ENCODE measurements around the gene ZDHHC11B. TPM values are rescaled to one million over a fixed set of nuclear protein-coding genes. Genes with fewer than 3 reads are reported as not detected.

The ZDHHC11B gene
- total RNA-seq, 1 donor from 2014 or later: 0.64 TPM

- peaks cover 10 to 29% of the 10 kb centered on the region in 2 donors for H3K4me1 ChIP-seq
- intact Hi-C loops (cut with DNase I): loop anchor here (10.0 kb wide), 1 partner anchor 54 kb away; the partner anchor contains the start of gene CEP72
- no peaks in the 10 kb centered on the region for H3K27me3 ChIP-seq
- H3K27ac ChIP-seq: no peak overlapping the region
- no peak for DNase-seq (ENCODE audit: low spot score in 2 of 2)
- H3K9me3 ChIP-seq: no peaks in the 10 kb centered on the region
- no peak overlapping the region for H3K4me3 ChIP-seq
- peaks cover 7 to 23% of the 10 kb centered on the region in 2 donors for H3K36me3 ChIP-seq
- peak; percentile 32 to 62 (median 60) for TF ChIP-seq CTCF (IDR thresholded peaks at IDR 0.05)
Measured at GRCh38 chr5:669111-669841, 115.3 kb downstream of the ZDHHC11B start.

GRCh38 chr5:668283-668995 is 116.1 kb downstream of the ZDHHC11B start:
- intact Hi-C loops (cut with DNase I): loop anchor here (10.0 kb wide), 1 partner anchor 54 kb away; the partner anchor contains the start of gene CEP72
- Histone ChIP-seq H3K4me3 (no peak overlapping the region), H3K4me1 (peaks cover 10 to 20% of the 10 kb centered on the region in 2 donors), H3K27me3 (no peaks in the 10 kb centered on the region), H3K27ac (no peak overlapping the region), H3K9me3 (peaks cover 0 to under 1% of the 10 kb centered on the region in 2 donors), H3K36me3 (peaks cover 15 to 31% of the 10 kb centered on the region in 2 donors)
- TF ChIP-seq CTCF (IDR thresholded peaks at IDR 0.05): no peak
- no peak for DNase-seq (ENCODE audit: low spot score in 2 of 2)

GRCh38 chr5:666816-667498 is 117.6 kb downstream of the ZDHHC11B start:
- no peak for DNase-seq (ENCODE audit: low spot score in 2 of 2)
- intact Hi-C loops (cut with DNase I): loop anchor here (10.0 kb wide), 1 partner anchor 52 kb away; the partner anchor contains the start of gene CEP72
- Histone ChIP-seq H3K9me3 (peaks cover 0 to 2% of the 10 kb centered on the region in 2 donors), H3K4me1 (peaks cover 3 to 5% of the 10 kb centered on the region in 2 donors), H3K4me3 (no peak overlapping the region), H3K27ac (no peak overlapping the region), H3K36me3 (peaks cover 19 to 46% of the 10 kb centered on the region in 2 donors), H3K27me3 (no peaks in the 10 kb centered on the region)
- no peak for TF ChIP-seq CTCF (IDR thresholded peaks at IDR 0.05)

- peaks cover 19 to 54% of the 10 kb centered on the region in 2 donors for H3K36me3 ChIP-seq
- H3K27me3 ChIP-seq: no peaks in the 10 kb centered on the region
- no peak overlapping the region for H3K4me3 ChIP-seq
- no peak for TF ChIP-seq CTCF (IDR thresholded peaks at IDR 0.05)
- peaks cover 0 to 2% of the 10 kb centered on the region in 2 donors for H3K9me3 ChIP-seq
- H3K27ac ChIP-seq: no peak overlapping the region
- DNase-seq (ENCODE audit: low spot score in 2 of 2): no peak
- intact Hi-C loops (cut with DNase I): loop anchor here (10.0 kb wide), 1 partner anchor 51 kb away; the partner anchor contains the start of gene CEP72
- H3K4me1 ChIP-seq: no peaks in the 10 kb centered on the region
Measured at GRCh38 chr5:665956-666711, 118.4 kb downstream of the ZDHHC11B start.

GRCh38 chr5:665541-665955 is 119.0 kb downstream of the ZDHHC11B start:
- Histone ChIP-seq H3K9me3 (peaks cover 0 to 2% of the 10 kb centered on the region in 2 donors), H3K4me1 (no peaks in the 10 kb centered on the region), H3K4me3 (no peak overlapping the region), H3K27me3 (no peaks in the 10 kb centered on the region), H3K36me3 (peaks cover 19 to 57% of the 10 kb centered on the region in 2 donors), H3K27ac (no peak overlapping the region)
- TF ChIP-seq CTCF (IDR thresholded peaks at IDR 0.05): no peak
- intact Hi-C loops (cut with DNase I): loop anchor here (10.0 kb wide), 1 partner anchor 51 kb away; the partner anchor contains the start of gene CEP72
- no peak for DNase-seq (ENCODE audit: low spot score in 2 of 2)

All from ascending aorta (tissue), 2 donors.